GM18507 (cell line): ENCODE data around the gene DNAH12.

Experiments used
- DNase-seq: peaks from one replicate; pipeline ENCODE4 v3.0.0; 2011; ENCODE audit warnings: low read depth; ENCODE audit not compliant: insufficient read length; ENCODE audit errors: extremely low spot score
- FAIRE-seq: peaks from 2 replicates; lab custom pipeline; 2011; peaks lifted over from hg19 to GRCh38; lab: Jason Lieb, UNC

The DNAH12 gene

GRCh38 chr3:57261929-57262328 is 282.2 kb downstream of the DNAH12 start:
- no peak for FAIRE-seq
- DNase-seq = no peak

GRCh38 chr3:57261119-57261518 is 283.0 kb downstream of the DNAH12 start:
- FAIRE-seq (no peak), DNase-seq (no peak)

DNA sequence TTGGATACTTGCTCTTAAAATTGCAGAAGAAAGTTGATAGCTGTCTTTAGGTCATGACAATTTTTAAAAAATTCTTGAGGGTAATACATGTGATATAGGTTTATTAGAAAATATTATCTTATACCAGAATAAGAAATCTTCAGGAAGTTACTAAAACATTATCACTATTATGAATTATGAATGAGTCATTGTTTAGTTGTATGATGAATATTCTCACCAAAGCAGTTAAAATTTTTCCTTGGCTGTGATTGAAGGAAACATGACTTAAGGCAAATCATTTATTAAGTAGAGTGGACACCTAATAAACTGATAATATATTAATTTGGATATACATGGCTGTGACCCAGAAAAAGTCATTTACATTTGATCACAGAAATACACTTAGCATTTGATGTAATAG is 286.5 kb downstream of the DNAH12 start:
- FAIRE-seq (no peak), DNase-seq (no peak)

DNA sequence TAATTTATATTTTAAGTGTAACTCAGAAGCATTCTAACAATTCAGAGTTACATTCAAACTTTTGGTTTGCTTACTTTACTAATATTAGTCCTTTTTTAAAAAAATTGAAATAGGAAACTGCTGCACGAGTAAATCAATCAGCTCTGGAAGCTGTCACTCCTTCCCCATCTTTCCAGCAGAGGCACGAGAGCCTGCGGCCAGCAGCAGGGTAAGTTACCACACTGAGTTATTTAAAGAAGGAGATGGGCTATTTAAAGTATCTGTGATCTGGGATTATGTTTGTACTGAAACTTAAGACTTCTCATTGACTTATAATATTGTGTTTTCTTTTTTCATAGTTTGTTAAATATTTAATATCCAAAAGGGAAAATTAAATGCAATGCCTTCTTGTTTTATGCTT is 287.3 kb downstream of the DNAH12 start:
- FAIRE-seq (no peak), DNase-seq (no peak)

DNA sequence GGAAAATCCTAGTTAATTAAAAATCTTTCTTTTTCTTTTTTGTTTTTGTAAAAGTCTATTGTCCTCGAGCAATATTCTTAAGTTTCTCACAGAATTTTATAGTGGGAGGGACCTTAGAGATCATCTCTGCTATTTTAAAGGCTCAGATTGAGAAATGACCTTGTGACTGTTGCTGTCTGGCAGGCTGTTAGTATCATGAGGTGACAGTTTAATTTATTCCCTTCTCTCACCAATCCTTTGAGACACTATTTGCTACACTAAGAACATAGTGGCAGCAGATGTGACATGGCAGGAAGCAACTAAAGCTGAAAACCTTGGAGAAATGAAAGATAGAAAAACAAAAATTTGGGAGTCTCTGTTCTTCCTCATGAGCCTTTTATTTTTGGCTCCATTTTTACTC is 291.7 kb downstream of the DNAH12 start:
- DNase-seq (no peak), FAIRE-seq (no peak)

DNA sequence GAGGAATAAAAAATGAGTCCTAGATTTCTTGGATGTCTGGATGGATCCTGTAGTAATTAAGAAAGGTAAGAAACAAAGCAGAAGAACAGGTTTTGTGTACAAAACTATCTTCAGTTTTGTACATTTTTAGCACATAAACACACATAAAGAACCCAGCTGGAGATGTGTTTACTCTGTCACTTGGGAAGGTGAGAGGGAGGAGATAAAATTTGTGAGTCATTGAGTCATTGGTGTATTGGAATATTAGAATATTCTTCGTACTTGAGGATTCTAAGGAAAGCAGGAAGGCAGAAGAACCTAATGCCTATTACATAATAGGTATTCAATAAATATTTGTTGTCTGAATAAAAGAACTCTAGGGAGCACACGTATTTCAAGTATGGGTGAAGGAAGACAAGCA is 299.2 kb downstream of the DNAH12 start:
- FAIRE-seq (no peak), DNase-seq (no peak)
